ENCODE data around the gene SKA3.
"Not testable (repeated sequence)": the region's sequence is repeated elsewhere in the genome, so short reads cannot be mapped to it uniquely, and the experiment has no call there.

Gene SKA3

GRCh38 chr13:21138561-21138960 lies 37.8 kb downstream of the SKA3 start:
- in situ Hi-C loops (cut with HindIII; ENCODE audit: low pct_unique_long_range_greater_than_20kb, low sequenced_read_pairs) = no loop called here
- no peak for DNase-seq (ENCODE audit: low read depth in 1 of 2, low spot score in 1 of 2)
- TF ChIP-seq JUND (IDR thresholded peaks at IDR 0.05; ENCODE audit: low read depth) = no peak

DNA sequence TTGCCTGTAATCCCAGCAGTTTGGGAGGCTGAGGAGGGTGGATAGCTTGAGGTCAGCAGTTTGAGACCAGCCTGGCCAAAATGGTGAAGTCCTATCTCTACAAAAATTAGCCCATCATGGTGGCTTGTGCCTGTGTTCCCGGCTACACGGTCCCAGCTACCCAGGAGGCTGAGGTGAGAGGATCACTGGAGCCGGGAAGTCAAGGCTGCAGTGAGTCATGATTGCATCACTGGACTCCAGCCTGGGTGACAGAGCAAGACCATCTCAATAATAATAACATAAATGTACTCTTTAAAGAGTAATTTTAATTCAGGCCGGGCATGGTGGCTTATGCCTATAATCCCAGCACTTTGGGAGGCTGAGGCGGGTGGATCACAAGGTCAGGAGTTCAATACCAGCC lies 38.7 kb downstream of the SKA3 start:
- DNase-seq (ENCODE audit: low read depth in 1 of 2, low spot score in 1 of 2) = no peak
- in situ Hi-C loops (cut with HindIII; ENCODE audit: low pct_unique_long_range_greater_than_20kb, low sequenced_read_pairs) = no loop called here
- TF ChIP-seq JUND (IDR thresholded peaks at IDR 0.05; ENCODE audit: low read depth) = no peak

GRCh38 chr13:21135833-21136232 lies 40.5 kb downstream of the SKA3 start:
- in situ Hi-C loops (cut with HindIII; ENCODE audit: low pct_unique_long_range_greater_than_20kb, low sequenced_read_pairs); DNase-seq (ENCODE audit: low read depth in 1 of 2, low spot score in 1 of 2): not testable (repeated sequence)

DNA sequence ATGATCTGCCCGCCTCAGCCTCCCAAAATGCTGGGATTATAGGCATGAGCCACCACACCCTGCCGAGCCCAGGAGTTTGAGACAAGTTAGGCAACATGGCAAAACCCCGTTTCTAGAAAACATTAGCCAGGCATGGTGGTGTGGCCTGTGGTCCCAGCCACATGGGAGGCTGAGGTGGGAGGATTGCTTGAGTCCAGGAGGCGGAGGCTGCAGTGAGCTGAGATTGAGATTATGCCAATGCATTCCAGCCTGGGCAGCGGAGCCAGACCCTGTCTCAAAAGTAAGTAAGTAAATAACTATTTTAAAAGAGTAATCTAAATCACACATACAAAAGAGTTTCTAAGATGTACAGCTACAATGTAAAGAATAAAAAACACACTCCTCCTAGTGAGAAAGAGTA lies 41.9 kb downstream of the SKA3 start:
- in situ Hi-C loops (cut with HindIII; ENCODE audit: low pct_unique_long_range_greater_than_20kb, low sequenced_read_pairs) = no loop called here
- no peak for DNase-seq (ENCODE audit: low read depth in 1 of 2, low spot score in 1 of 2)
- no peak for TF ChIP-seq JUND (IDR thresholded peaks at IDR 0.05; ENCODE audit: low read depth)

DNA sequence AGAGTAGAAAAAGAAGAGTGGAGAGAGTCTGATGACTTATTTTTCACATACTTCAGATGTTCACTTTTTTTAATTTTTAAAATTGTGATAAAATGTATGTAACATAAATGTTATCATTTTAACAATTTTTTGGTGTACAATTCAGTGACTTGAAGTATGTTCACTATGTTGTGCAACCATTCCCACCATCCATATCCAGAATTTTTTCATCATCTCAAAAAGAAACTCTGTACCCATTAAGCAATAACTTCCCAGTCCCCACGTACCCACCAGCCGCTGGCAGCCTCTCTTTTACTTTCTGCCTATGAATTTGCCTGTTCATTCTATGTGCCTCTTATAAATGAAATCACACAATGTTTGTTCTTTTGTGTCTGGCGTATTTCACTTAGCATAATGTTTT lies 43.3 kb downstream of the SKA3 start:
- TF ChIP-seq JUND (IDR thresholded peaks at IDR 0.05; ENCODE audit: low read depth) = no peak
- in situ Hi-C loops (cut with HindIII; ENCODE audit: low pct_unique_long_range_greater_than_20kb, low sequenced_read_pairs) = no loop called here
- no peak for DNase-seq (ENCODE audit: low read depth in 1 of 2, low spot score in 1 of 2)

GRCh38 chr13:21130116-21130515 lies 46.2 kb downstream of the SKA3 start:
- TF ChIP-seq JUND (IDR thresholded peaks at IDR 0.05; ENCODE audit: low read depth) = no peak
- no peak for DNase-seq (ENCODE audit: low read depth in 1 of 2, low spot score in 1 of 2)
- in situ Hi-C loops (cut with HindIII; ENCODE audit: low pct_unique_long_range_greater_than_20kb, low sequenced_read_pairs) = no loop called here

- DNase-seq (ENCODE audit: low read depth in 1 of 2, low spot score in 1 of 2) = peak in 1 of 2 experiments; percentile 69
- TF ChIP-seq JUND (IDR thresholded peaks at IDR 0.05; ENCODE audit: low read depth) = no peak
- in situ Hi-C loops (cut with HindIII; ENCODE audit: low pct_unique_long_range_greater_than_20kb, low sequenced_read_pairs) = no loop called here
These were observed 51.5 kb downstream of the SKA3 start for GRCh38 chr13:21124852-21125251.

- in situ Hi-C loops (cut with HindIII; ENCODE audit: low pct_unique_long_range_greater_than_20kb, low sequenced_read_pairs) = no loop called here
- no peak for TF ChIP-seq JUND (IDR thresholded peaks at IDR 0.05; ENCODE audit: low read depth)
- no peak for DNase-seq (ENCODE audit: low read depth in 1 of 2, low spot score in 1 of 2)
These were observed 52.4 kb downstream of the SKA3 start for GRCh38 chr13:21123956-21124355.

DNA sequence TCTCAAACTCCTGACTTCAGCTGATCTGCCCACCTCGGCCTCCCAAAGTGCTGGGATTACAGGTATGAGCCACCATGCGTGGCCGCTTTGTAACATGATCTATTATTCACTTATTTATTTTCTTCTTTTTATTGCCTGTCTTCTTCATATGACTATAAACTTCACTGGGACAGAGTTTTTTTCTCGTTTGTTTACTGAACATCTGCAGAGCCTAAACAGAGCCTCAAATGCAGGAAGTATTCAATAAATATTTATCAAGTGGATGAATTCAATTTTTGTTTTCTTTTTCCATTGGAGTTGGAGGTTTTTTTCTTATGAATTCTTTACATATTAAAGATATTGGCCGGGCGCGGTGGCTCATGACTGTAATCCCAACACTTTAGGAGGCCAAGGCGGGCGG lies 54.7 kb downstream of the SKA3 start:
- in situ Hi-C loops (cut with HindIII; ENCODE audit: low pct_unique_long_range_greater_than_20kb, low sequenced_read_pairs) = no loop called here
- no peak for DNase-seq (ENCODE audit: low read depth in 1 of 2, low spot score in 1 of 2)
- no peak for TF ChIP-seq JUND (IDR thresholded peaks at IDR 0.05; ENCODE audit: low read depth)

DNA sequence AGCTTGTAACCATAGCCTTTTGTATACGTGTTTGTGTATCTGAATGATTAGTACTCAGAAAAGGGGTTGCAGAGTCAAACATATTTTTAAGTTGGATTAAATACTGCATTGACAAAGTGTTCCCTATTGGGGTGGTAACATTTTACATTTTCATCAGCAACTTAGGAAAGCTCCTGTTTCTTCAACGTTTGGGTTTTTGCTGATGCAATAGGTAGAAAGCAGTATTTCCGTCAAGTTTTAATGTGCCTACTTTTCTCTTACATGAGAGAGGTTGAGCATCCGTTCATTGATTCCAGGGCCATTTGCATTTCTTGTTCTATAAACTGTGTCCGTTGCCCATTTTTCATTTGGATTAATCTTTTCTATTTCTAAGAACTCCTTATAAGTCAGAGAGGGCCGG lies 56.2 kb downstream of the SKA3 start:
- no peak for TF ChIP-seq JUND (IDR thresholded peaks at IDR 0.05; ENCODE audit: low read depth)
- in situ Hi-C loops (cut with HindIII; ENCODE audit: low pct_unique_long_range_greater_than_20kb, low sequenced_read_pairs) = no loop called here
- no peak for DNase-seq (ENCODE audit: low read depth in 1 of 2, low spot score in 1 of 2)

DNA sequence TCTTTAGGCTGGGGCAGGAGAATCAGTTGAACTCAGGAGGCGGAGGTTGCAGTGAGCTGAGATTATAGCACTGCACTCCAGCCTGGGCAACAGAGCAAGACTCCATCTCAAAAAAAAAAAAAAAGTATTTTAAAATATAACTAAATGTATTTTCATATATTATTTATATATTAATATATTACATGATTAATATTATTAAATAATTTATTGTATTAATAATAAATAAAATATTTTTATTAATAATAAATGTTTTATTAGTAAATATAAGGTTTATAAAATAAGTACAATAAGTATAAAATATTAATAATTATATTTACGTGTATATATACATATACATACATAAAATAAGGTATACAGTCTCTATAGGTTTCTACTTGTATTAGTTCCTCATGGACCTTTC lies 56.8 kb downstream of the SKA3 start:
- TF ChIP-seq JUND (IDR thresholded peaks at IDR 0.05; ENCODE audit: low read depth) = no peak
- DNase-seq (ENCODE audit: low read depth in 1 of 2, low spot score in 1 of 2) = no peak
- in situ Hi-C loops (cut with HindIII; ENCODE audit: low pct_unique_long_range_greater_than_20kb, low sequenced_read_pairs) = no loop called here

- DNase-seq (ENCODE audit: low read depth in 1 of 2, low spot score in 1 of 2) = no peak
- TF ChIP-seq JUND (IDR thresholded peaks at IDR 0.05; ENCODE audit: low read depth) = no peak
- in situ Hi-C loops (cut with HindIII; ENCODE audit: low pct_unique_long_range_greater_than_20kb, low sequenced_read_pairs) = no loop called here
These were observed 58.2 kb downstream of the SKA3 start for GRCh38 chr13:21118180-21118579.

DNA sequence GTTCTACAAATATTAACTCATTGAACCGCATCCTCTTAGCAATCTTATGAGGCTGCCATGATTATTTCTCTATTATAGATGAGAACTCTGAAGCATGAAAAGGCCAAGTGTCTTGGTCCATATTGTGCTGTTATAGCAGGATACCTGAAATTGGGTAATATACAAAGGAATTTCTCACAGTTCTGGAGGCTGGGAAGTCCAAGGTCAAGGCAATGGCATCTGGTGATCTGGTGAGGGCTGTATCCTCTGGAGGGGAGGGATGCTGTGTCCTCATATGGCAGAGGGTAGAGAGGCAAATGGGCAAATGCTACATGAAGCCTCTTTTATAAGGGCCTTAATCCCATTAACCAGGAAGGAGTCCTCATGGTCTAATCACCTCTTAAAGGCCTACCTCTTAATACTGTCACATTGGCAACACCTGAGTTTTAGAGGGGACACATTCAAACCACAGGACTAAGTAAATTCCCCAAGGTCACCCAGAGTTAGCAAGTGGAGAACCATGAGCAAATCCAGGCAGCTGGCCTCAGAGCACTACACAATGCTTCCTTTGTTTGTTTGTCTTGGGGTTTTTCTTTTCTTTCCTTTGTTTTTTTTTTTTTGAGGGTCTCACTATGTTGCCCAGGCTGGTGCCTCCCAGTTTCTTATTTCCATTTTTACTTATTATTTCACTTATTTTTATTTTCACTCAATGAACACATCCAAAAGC lies 59.1 kb downstream of the SKA3 start:
- TF ChIP-seq JUND (IDR thresholded peaks at IDR 0.05; ENCODE audit: low read depth) = no peak
- no peak for DNase-seq (ENCODE audit: low read depth in 1 of 2, low spot score in 1 of 2)
- in situ Hi-C loops (cut with HindIII; ENCODE audit: low pct_unique_long_range_greater_than_20kb, low sequenced_read_pairs) = no loop called here

GRCh38 chr13:21116141-21116540 lies 60.2 kb downstream of the SKA3 start:
- in situ Hi-C loops (cut with HindIII; ENCODE audit: low pct_unique_long_range_greater_than_20kb, low sequenced_read_pairs) = no loop called here
- TF ChIP-seq JUND (IDR thresholded peaks at IDR 0.05; ENCODE audit: low read depth) = no peak
- no peak for DNase-seq (ENCODE audit: low read depth in 1 of 2, low spot score in 1 of 2)

Measured in T47D (cell line).